Activated naive CD8-positive, alpha-beta T cell treated with anti-CD3 and anti-CD28 coated beads, Interleukin-2, amount 10 ng/mL, durations not matched to agents 7 days and 5 days (primary cell): ENCODE results near the gene DRAM1. TPM values are rescaled to one million over a fixed set of nuclear protein-coding genes. Genes with fewer than 3 reads are reported as not detected.
A peak's percentile ranks its signal among the peaks of the same experiment; 100 is the strongest.
"Not testable (repeated sequence)": the region's sequence is repeated elsewhere in the genome, so short reads cannot be mapped to it uniquely, and the experiment has no call there.

Experiments
- ATAC-seq: fragments of 150-1000 bp; cut with Tn5 transposase; one replicate; pipeline ENCODE4 v1.10.0; 2021; ENCODE audit warnings: low read depth, moderate library complexity
- POLR2A ChIA-PET: fragments of 350-600 bp; sonication (Branson Sonifier 250); formaldehyde crosslinking; loops from one replicate; lab custom pipeline; 2021; ENCODE audit warnings: antibody characterized with exemption; lab: Charles Lee
- DNase-seq: peaks from one replicate; pipeline ENCODE4 v3.0.0; 2021
- H3K27ac Mint-ChIP-seq: one replicate; pipeline ENCODE4 v1.8.0; 2022; ENCODE audit warnings: mild to moderate bottlenecking, mixed read lengths
- H3K27me3 Mint-ChIP-seq: one replicate; pipeline ENCODE4 v1.8.0; 2022; ENCODE audit warnings: mild to moderate bottlenecking, moderate library complexity, mixed read lengths
- H3K36me3 Mint-ChIP-seq: one replicate; pipeline ENCODE4 v1.8.0; 2021; ENCODE audit warnings: mild to moderate bottlenecking, mixed read lengths
- H3K4me1 Mint-ChIP-seq: one replicate; pipeline ENCODE4 v1.8.0; 2021; ENCODE audit warnings: mixed read lengths
- H3K4me3 Mint-ChIP-seq: one replicate; pipeline ENCODE4 v1.8.0; 2022; ENCODE audit warnings: mild to moderate bottlenecking, moderate library complexity, mixed read lengths
- H3K9me3 Mint-ChIP-seq: one replicate; pipeline ENCODE4 v1.8.0; 2021; ENCODE audit warnings: mixed read lengths
- total RNA-seq, 2 experiments: library from RNA; stranded (reverse); gene quantifications; one replicate each; pipeline ENCODE4 v1.2.3, GENCODE V29; 2021

Gene DRAM1
- total RNA-seq, 2 experiments from 2014 or later, result 2.3 to 4.1 TPM

DNA sequence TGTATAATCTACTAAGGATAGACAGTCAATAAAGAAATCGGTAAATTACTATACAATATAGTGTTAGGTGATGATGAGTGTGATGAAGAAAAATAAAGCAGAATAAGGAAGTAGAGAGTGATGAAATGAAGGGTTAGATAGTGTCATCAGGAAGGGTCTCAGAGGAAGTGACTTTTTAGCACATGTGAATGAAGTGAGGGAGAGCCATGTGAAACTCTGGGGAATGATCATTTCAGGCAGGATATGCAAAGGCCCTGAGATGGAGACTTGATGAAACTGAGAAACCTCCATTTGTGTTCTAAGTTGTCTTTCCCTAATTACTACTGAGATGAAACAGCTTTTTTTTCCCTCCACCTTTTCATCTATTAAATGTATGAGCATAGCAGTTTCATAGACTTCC is 27.2 kb upstream of the DRAM1 start:
- no peak for ATAC-seq
- H3K9me3 Mint-ChIP-seq, result no peaks in the 10 kb centered on the region
- no peak overlapping the region for H3K4me3 Mint-ChIP-seq
- no peaks in the 10 kb centered on the region for H3K27me3 Mint-ChIP-seq
- no peak for DNase-seq
- POLR2A ChIA-PET, result no interaction called here
- no peak overlapping the region for H3K27ac Mint-ChIP-seq
- peaks cover 6% of the 10 kb centered on the region for H3K4me1 Mint-ChIP-seq
- no peaks in the 10 kb centered on the region for H3K36me3 Mint-ChIP-seq

GRCh38 chr12:101852998-101853397 is 24.4 kb upstream of the DRAM1 start:
- no peak overlapping the region for H3K27ac Mint-ChIP-seq
- ATAC-seq, result no peak
- no peak for DNase-seq
- H3K4me3 Mint-ChIP-seq, result no peak overlapping the region
- H3K9me3 Mint-ChIP-seq, result no peaks in the 10 kb centered on the region
- H3K36me3 Mint-ChIP-seq, result no peaks in the 10 kb centered on the region
- H3K4me1 Mint-ChIP-seq, result peaks cover 9% of the 10 kb centered on the region
- POLR2A ChIA-PET, result no interaction called here
- H3K27me3 Mint-ChIP-seq, result no peaks in the 10 kb centered on the region

DNA sequence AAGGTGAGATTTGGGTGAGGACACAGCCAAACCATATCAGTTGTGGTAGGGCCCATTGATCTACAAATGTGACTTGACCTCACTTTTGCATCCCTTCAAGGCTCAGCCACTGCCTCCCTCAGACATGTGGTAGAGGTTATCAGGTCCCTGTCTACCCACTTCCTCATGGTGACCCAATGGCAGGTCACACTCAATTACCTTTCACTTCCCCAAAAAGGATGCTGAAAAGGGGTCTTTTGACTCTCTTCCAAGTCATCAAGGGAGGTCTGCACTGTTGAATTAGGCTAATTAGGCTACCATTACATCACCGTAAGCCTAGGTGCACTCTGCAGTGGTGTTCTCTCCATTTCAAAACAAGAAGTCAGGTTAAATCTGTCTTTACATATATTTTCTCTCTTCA is 22.6 kb upstream of the DRAM1 start:
- H3K36me3 Mint-ChIP-seq, result no peaks in the 10 kb centered on the region
- H3K4me1 Mint-ChIP-seq, result peaks cover 9% of the 10 kb centered on the region
- H3K27ac Mint-ChIP-seq, result peak overlapping the region; percentile 13
- no peak for DNase-seq
- no peaks in the 10 kb centered on the region for H3K9me3 Mint-ChIP-seq
- POLR2A ChIA-PET, result no interaction called here
- no peak overlapping the region for H3K4me3 Mint-ChIP-seq
- no peak for ATAC-seq
- H3K27me3 Mint-ChIP-seq, result no peaks in the 10 kb centered on the region

DNA sequence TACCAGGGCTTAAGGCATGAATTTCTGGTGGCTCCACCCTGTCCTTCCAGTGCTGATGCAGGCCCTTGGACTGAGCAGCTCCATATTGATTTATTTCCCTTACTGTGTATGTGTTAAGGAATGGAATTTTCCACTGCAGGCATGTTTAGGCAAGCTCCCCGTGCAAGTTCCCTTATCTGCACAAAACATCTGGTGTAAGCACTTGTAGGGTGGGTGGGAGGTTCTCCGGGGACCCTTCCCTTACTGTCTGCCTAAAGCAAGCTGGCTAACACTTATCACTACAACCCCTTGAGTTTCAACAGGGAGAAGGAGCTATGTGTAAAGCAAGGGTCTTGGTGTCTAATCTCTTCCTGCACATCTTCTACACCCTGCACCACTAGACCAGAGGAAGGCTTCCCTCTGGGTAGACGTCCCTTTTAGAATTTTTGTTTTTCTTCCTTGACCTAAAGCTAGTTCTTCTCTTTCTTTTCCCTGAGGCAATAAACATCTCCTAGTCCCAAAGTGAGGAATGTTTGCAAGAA is 22.0 kb upstream of the DRAM1 start:
- ATAC-seq (no peak), DNase-seq (no peak)
- no peaks in the 10 kb centered on the region for H3K27me3 Mint-ChIP-seq
- no peak overlapping the region for H3K4me3 Mint-ChIP-seq
- no peaks in the 10 kb centered on the region for H3K36me3 Mint-ChIP-seq
- H3K9me3 Mint-ChIP-seq, result no peaks in the 10 kb centered on the region
- peaks cover 9% of the 10 kb centered on the region for H3K4me1 Mint-ChIP-seq
- POLR2A ChIA-PET, result interaction anchor here (0.7 kb wide), 1 partner anchor 96 kb away, joined by 4 read pairs; no protein-coding TSS in a partner anchor
- H3K27ac Mint-ChIP-seq, result no peak overlapping the region

GRCh38 chr12:101855976-101856375 is 21.4 kb upstream of the DRAM1 start:
- Mint-ChIP-seq H3K4me3 (no peak overlapping the region), H3K9me3 (no peaks in the 10 kb centered on the region), H3K36me3 (no peaks in the 10 kb centered on the region), H3K27ac (no peak overlapping the region), H3K4me1 (peaks cover 9% of the 10 kb centered on the region), H3K27me3 (no peaks in the 10 kb centered on the region)
- ATAC-seq (no peak), DNase-seq (no peak)
- POLR2A ChIA-PET, result interaction anchor here (0.7 kb wide), 1 partner anchor 96 kb away, joined by 4 read pairs; no protein-coding TSS in a partner anchor

DNA sequence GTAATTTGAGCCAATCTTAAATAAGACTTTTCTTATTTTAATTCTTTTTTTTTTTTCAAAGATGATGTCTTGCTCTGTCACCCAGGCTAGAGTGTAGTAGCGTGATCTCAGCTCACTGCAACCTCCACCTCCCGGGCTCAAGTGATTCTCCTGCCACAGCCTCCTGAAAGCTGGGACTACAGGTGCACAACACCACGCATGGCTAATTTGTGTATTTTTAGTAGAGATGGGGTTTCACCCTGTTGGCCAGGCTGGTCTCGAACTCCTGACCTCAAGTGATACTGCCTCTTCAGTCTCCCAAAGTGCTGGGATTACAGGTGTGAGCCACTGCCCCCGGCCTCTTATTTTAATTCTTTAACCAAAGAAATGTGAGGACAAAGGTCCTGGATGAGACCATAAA is 20.8 kb upstream of the DRAM1 start:
- DNase-seq, H3K4me1 Mint-ChIP-seq, H3K36me3 Mint-ChIP-seq, H3K27ac Mint-ChIP-seq, H3K4me3 Mint-ChIP-seq, H3K27me3 Mint-ChIP-seq, POLR2A ChIA-PET, H3K9me3 Mint-ChIP-seq, ATAC-seq: not testable (repeated sequence)

- H3K27ac Mint-ChIP-seq, result no peak overlapping the region
- H3K4me1 Mint-ChIP-seq, result peaks cover 9% of the 10 kb centered on the region
- DNase-seq, result no peak
- H3K36me3 Mint-ChIP-seq, result no peaks in the 10 kb centered on the region
- ATAC-seq, result no peak
- no peaks in the 10 kb centered on the region for H3K27me3 Mint-ChIP-seq
- POLR2A ChIA-PET, result no interaction called here
- no peaks in the 10 kb centered on the region for H3K9me3 Mint-ChIP-seq
- no peak overlapping the region for H3K4me3 Mint-ChIP-seq
These were observed 20.3 kb upstream of the DRAM1 start for GRCh38 chr12:101857043-101857558.

- Mint-ChIP-seq H3K9me3 (no peaks in the 10 kb centered on the region), H3K27ac (no peak overlapping the region), H3K36me3 (no peaks in the 10 kb centered on the region), H3K4me1 (peaks cover 9% of the 10 kb centered on the region), H3K27me3 (no peaks in the 10 kb centered on the region), H3K4me3 (no peak overlapping the region)
- POLR2A ChIA-PET, result no interaction called here
- ATAC-seq (no peak), DNase-seq (no peak)
These were observed 19.0 kb upstream of the DRAM1 start for GRCh38 chr12:101858361-101858760.

DNA sequence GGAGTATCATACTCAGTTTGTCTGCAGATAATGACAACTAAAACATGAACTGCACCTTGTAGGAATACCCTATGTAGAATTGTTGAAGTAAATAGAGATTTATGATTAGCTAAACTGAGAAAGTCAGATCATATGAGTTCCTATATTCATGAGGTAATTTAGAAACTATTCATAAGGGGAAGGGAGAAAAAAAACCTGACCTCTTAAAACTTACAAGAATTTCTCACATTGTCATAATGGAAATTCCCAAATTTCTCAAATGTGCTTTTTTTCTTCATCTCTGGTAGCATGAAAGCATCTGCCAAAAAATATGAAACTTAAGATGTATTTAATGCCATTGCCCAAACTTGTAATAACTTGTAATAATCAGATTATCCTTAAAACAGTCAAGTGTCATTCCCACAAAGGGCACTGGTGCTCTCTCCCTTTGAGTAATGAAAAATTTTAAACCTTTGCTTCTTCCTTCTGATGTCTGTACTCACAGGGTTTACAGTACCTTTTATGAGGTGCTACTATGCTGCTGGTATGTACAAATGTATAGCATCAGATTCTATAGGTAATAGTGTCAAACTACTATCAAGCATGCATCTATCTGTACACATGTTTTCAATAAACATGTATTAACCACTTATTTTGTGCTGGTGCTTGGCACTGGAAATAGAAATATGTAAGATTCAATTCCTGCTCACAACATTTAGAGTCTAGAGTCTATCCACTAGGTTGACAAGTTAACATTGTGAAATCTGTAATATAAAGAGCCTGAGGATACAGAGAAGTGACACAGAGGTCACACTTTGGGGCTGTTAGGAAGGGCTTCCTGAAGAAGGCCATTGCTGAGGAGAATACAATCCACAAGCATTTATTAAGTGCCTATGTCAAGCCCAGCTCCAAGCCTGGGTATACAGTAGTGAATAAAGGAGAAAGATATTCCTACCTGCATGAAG is 17.4 kb upstream of the DRAM1 start:
- H3K4me3 Mint-ChIP-seq, result no peak overlapping the region
- peaks cover 5% of the 10 kb centered on the region for H3K4me1 Mint-ChIP-seq
- DNase-seq (no peak), ATAC-seq (no peak)
- POLR2A ChIA-PET, result no interaction called here
- no peak overlapping the region for H3K27ac Mint-ChIP-seq
- H3K36me3 Mint-ChIP-seq, result peaks cover under 1% of the 10 kb centered on the region
- no peaks in the 10 kb centered on the region for H3K27me3 Mint-ChIP-seq
- H3K9me3 Mint-ChIP-seq, result peaks cover 2% of the 10 kb centered on the region

GRCh38 chr12:101861688-101862087 is 15.7 kb upstream of the DRAM1 start:
- POLR2A ChIA-PET, DNase-seq, H3K27ac Mint-ChIP-seq, ATAC-seq, H3K27me3 Mint-ChIP-seq, H3K36me3 Mint-ChIP-seq, H3K4me1 Mint-ChIP-seq, H3K9me3 Mint-ChIP-seq, H3K4me3 Mint-ChIP-seq: not testable (repeated sequence)

- Mint-ChIP-seq H3K9me3 (peaks cover 8% of the 10 kb centered on the region), H3K27ac (no peak overlapping the region), H3K27me3 (peaks cover under 1% of the 10 kb centered on the region), H3K36me3 (peaks cover 3% of the 10 kb centered on the region), H3K4me1 (peaks cover 2% of the 10 kb centered on the region), H3K4me3 (no peak overlapping the region)
- ATAC-seq (no peak), DNase-seq (no peak)
- POLR2A ChIA-PET, result no interaction called here
These were observed 15.1 kb upstream of the DRAM1 start for GRCh38 chr12:101862245-101862644.

GRCh38 chr12:101863981-101864380 is 13.4 kb upstream of the DRAM1 start:
- H3K27ac Mint-ChIP-seq, result no peak overlapping the region
- H3K4me3 Mint-ChIP-seq, result no peak overlapping the region
- no peak for ATAC-seq
- POLR2A ChIA-PET, result no interaction called here
- DNase-seq, result no peak
- peaks cover 2% of the 10 kb centered on the region for H3K27me3 Mint-ChIP-seq
- H3K4me1 Mint-ChIP-seq, result peaks cover 2% of the 10 kb centered on the region
- peaks cover 3% of the 10 kb centered on the region for H3K36me3 Mint-ChIP-seq
- peaks cover 8% of the 10 kb centered on the region for H3K9me3 Mint-ChIP-seq

DNA sequence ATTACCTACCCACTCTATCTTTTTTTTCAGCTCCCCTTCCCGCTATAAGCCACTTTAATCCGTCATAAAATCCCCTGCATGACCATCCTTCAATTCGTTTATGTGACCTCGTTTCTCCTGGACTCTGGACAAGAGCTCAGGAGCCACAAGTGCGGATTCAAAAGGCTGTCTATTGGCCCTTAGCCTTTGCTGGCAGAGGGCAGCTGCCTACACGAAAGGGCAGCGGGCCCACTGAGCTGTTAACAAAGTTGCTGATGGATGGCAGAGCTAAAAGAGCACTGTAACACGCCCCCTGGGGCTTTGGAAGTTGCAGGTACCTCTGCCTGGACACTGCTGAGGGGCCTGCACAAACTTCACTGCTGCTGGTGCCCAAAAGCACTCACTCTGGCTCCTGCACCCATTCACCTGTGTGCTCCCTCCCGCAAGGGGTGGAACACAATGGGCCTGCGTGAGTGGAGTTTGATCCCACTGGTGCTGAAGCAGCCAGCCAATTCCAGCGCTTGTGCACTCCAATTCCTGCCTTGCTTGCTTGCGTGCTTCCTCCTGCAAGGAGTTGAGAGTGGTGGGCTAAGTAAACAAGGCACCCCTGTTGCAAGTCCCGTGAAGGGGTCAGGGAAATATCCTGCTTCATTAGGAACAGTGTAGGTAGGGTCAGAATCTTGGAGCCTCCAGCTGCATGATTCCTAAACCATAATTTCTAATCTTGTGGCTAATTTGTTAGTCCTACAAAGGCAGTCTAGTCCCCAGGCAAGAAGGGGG is 10.6 kb upstream of the DRAM1 start:
- POLR2A ChIA-PET, result no interaction called here
- H3K9me3 Mint-ChIP-seq, result peaks cover 8% of the 10 kb centered on the region
- ATAC-seq (no peak), DNase-seq (no peak)
- no peak overlapping the region for H3K27ac Mint-ChIP-seq
- H3K4me3 Mint-ChIP-seq, result no peak overlapping the region
- peaks cover 2% of the 10 kb centered on the region for H3K4me1 Mint-ChIP-seq
- peaks cover 3% of the 10 kb centered on the region for H3K36me3 Mint-ChIP-seq
- peaks cover 4% of the 10 kb centered on the region for H3K27me3 Mint-ChIP-seq
